HepG2 (cell line): ENCODE data around the gene UVSSA. TPM values are rescaled to one million over a fixed set of nuclear protein-coding genes. Genes with fewer than 3 reads are reported as not detected.

Experiments used
- ATAC-seq: fragments of 200-7000 bp; cut with Tn5 transposase; 3 replicates; pipeline ENCODE4 v1.9.1; 2020; ENCODE audit warnings: mild to moderate bottlenecking, moderate library complexity
- BruUV-seq: library from RNA; stranded (reverse); fragments of 400-500 nt; replicated peaks from 2 replicates; lab custom pipeline; 2021; lab: Mats Ljungman, UMichigan
- CTCF ChIA-PET: fragments of 300-600 bp; formaldehyde crosslinking; extraction: SDS; loops from one replicate; lab custom pipeline; 2021; ENCODE audit warnings: low total read pairs, inconsistent platforms, low intra/inter-chr PET ratio; lab: Yijun Ruan, JAX
- POLR2A ChIA-PET: fragments of 350-600 bp; sonication (Branson Sonifier 250); formaldehyde crosslinking; loops from one replicate; lab custom pipeline; 2020; ENCODE audit warnings: antibody characterized with exemption, inconsistent platforms; lab: Yijun Ruan, JAX
- DNase-seq: peaks from one replicate; pipeline ENCODE4 v3.0.0-alpha.2; 2015; ENCODE audit warnings: low spot score
- FAIRE-seq: peaks from 3 replicates; lab custom pipeline; 2011; peaks lifted over from hg19 to GRCh38; lab: Jason Lieb, UNC
- H2AFZ ChIP-seq: one replicate; pipeline ENCODE4 v1.6.1; 2011; ENCODE audit warnings: low read length, inconsistent platforms
- H3K27ac ChIP-seq: fragments of 300-600 bp; 3 replicates; pipeline ENCODE4 v1.8.0; 2011; ENCODE audit warnings: mixed run types, mild to moderate bottlenecking, mixed read lengths, low read length, inconsistent platforms; ENCODE audit not compliant: insufficient read depth; ENCODE audit errors: extremely low read length
- H3K27me3 ChIP-seq, 2 experiments: fragments of 200-600 bp in 1 of 2; 2 replicates in 1 of 2; 3 replicates in 1 of 2; pipeline versions ENCODE4 v1.6.0 to v1.8.0; 2011; ENCODE audit warnings: low read length in 2 of 2, mild to moderate bottlenecking in 2 of 2, moderate library complexity in 2 of 2, inconsistent platforms in 1 of 2; ENCODE audit not compliant: insufficient read depth in 2 of 2, control insufficient read depth in 1 of 2
- H3K36me3 ChIP-seq, 2 experiments: fragments of 200-600 bp in 1 of 2; replicated peaks in 1 of 2; 2 replicates in 1 of 2; 3 replicates in 1 of 2; pipeline versions ENCODE4 v1.5.1 to v1.8.0; 2011; ENCODE audit warnings: low read length in 2 of 2, inconsistent platforms in 1 of 2; ENCODE audit not compliant: insufficient read depth in 2 of 2, control insufficient read depth in 1 of 2
- H3K4me1 ChIP-seq: 2 replicates; pipeline ENCODE4 v1.5.1; 2012; ENCODE audit warnings: low read length, inconsistent platforms; ENCODE audit not compliant: insufficient read depth
- H3K4me2 ChIP-seq: 2 replicates; pipeline ENCODE4 v1.6.0; 2011; ENCODE audit warnings: low read depth, low read length, inconsistent platforms
- H3K4me3 ChIP-seq, 3 experiments: fragments of 200-600 bp in 1 of 3; sonication (generic), shearing (Covaris generic) in 1 of 3; replicated peaks in 1 of 3; 2 replicates each; pipeline ENCODE4 v1.5.1; 2011 to 2016; ENCODE audit warnings: low read length in 3 of 3, inconsistent platforms in 2 of 3, low read depth in 2 of 3, mild to moderate bottlenecking in 2 of 3, control low read depth in 1 of 3, mixed read lengths in 1 of 3; ENCODE audit not compliant: insufficient read depth in 1 of 3
- H3K79me2 ChIP-seq: one replicate; pipeline ENCODE4 v1.6.1; 2011; ENCODE audit warnings: low read length, inconsistent platforms; ENCODE audit not compliant: insufficient read depth
- H3K9ac ChIP-seq: 2 replicates; pipeline ENCODE4 v1.6.0; 2011; ENCODE audit warnings: mild to moderate bottlenecking, low read depth, low read length, inconsistent platforms; ENCODE audit not compliant: insufficient read depth
- H3K9me3 ChIP-seq: 2 replicates; pipeline ENCODE4 v1.5.1; 2012; ENCODE audit warnings: mild to moderate bottlenecking, low read length
- H4K20me1 ChIP-seq: 2 replicates; pipeline ENCODE4 v1.6.0; 2011; ENCODE audit warnings: inconsistent platforms, mild to moderate bottlenecking, low read length, moderate library complexity; ENCODE audit not compliant: insufficient read depth
- KDM3A ChIP-seq: IDR thresholded peaks from 2 replicates; pipeline ENCODE4 v1.6.1; 2018; ENCODE audit warnings: low read depth, missing compliant biosample characterization
- PHF21A ChIP-seq: sonication (generic); formaldehyde crosslinking; IDR thresholded peaks from 2 replicates; pipeline ENCODE4 v1.5.0; 2020; ENCODE audit warnings: mild to moderate bottlenecking, missing genetic modification reagents
- PLSCR1 ChIP-seq: sonication (generic); formaldehyde crosslinking; IDR thresholded peaks from 2 replicates; pipeline ENCODE4 v1.5.0; 2020; ENCODE audit warnings: missing genetic modification reagents, mild to moderate bottlenecking, borderline replicate concordance
- XBP1 ChIP-seq: sonication (generic); formaldehyde crosslinking; IDR thresholded peaks from 2 replicates; pipeline ENCODE4 v1.5.0; 2020; ENCODE audit warnings: missing genetic modification reagents
- ZFAT ChIP-seq: sonication (generic); formaldehyde crosslinking; conservative IDR thresholded peaks from 2 replicates; pipeline ENCODE4 v1.8.1; 2023; ENCODE audit warnings: missing genetic modification reagents, inconsistent platforms
- ZNF30 ChIP-seq: sonication (generic); formaldehyde crosslinking; IDR thresholded peaks from 2 replicates; pipeline ENCODE4 v1.5.0; 2020; ENCODE audit warnings: mild to moderate bottlenecking, missing genetic modification reagents
- ZNF318 ChIP-seq: sonication (generic); formaldehyde crosslinking; IDR thresholded peaks from 2 replicates; pipeline ENCODE4 v1.4.0; 2020; ENCODE audit warnings: mild to moderate bottlenecking, missing genetic modification reagents
- ZNF788 ChIP-seq: sonication (generic); formaldehyde crosslinking; IDR thresholded peaks from 2 replicates; pipeline ENCODE4 v1.5.0; 2020; ENCODE audit warnings: mild to moderate bottlenecking, missing genetic modification reagents, borderline replicate concordance
- WGBS: methylation state at CpG from one replicate; pipeline ENCODE4 v1.1.6; 2017; ENCODE audit warnings: low lambda C conversion rate; 5-methylcytosine and 5-hydroxymethylcytosine counted together
- in situ Hi-C: cut with HindIII; loops from 2 replicates; pipeline ENCODE4 v1.10.0; 2017; ENCODE audit warnings: low pct_unique_long_range_greater_than_20kb; ENCODE audit not compliant: extremely low pct_ligation_motif_present
- intact Hi-C: fragments of 100-400 bp; cut with micrococcal nuclease; formaldehyde crosslinking; loops from one replicate; pipeline ENCODE4 v1.10.0; 2022; ENCODE audit not compliant: unreplicated experiment
- polyA plus RNA-seq, 8 experiments: library from polyadenylated mRNA; depleted of rRNA in 3 of 8; stranded (reverse) in 7 of 8; unstranded in 1 of 8; fragments of >200 nt; fragmentation: Illumina TruSeq in 4 of 8; extraction: Trizol in 4 of 8; gene quantifications; 2 replicates each; pipeline versions ENCODE4 v1.2.1 to v1.2.3, GENCODE V29; 2011 to 2016; ENCODE audit warnings: low read depth in 4 of 8, missing spikeins in 1 of 8, mixed read lengths in 1 of 8; ENCODE audit not compliant: insufficient read depth in 1 of 8
- total RNA-seq, 5 experiments: library from RNA; depleted of rRNA; stranded (reverse); fragments of >200 nt; fragmentation: Illumina TruSeq; extraction: Trizol; gene quantifications; 2 replicates each; pipeline ENCODE4 v1.2.3, GENCODE V29; 2016; ENCODE audit warnings: low read depth in 1 of 5
- TF ChIP-seq, protein P1 (sequence below): sonication (generic); formaldehyde crosslinking; conservative IDR thresholded peaks from 2 replicates; pipeline ENCODE4 v1.8.1; 2023; ENCODE audit warnings: missing genetic modification reagents
- TF ChIP-seq, protein P2 (sequence below), 2 experiments: sonication (generic) in 1 of 2; formaldehyde crosslinking in 1 of 2; IDR thresholded peaks; 2 replicates each; pipeline versions ENCODE4 v1.4.0 to v1.6.1; 2018 to 2020; ENCODE audit warnings: missing genetic modification reagents in 2 of 2, borderline replicate concordance in 1 of 2, low read depth in 1 of 2, mild to moderate bottlenecking in 1 of 2, missing biosample characterization in 1 of 2

UVSSA gene
- total and polyA plus RNA-seq, 2 of the 13 experiments (the other 11 are each of a cell fraction or from before 2014, with no cell fraction given), result 4.6 to 8.4 TPM

GRCh38 chr4:1413687-1414479 lies 66.9 kb downstream of the UVSSA start:
- WGBS, result 81% methylated on average over 75 of the region's 77 CpGs
- H4K20me1 ChIP-seq, result no peaks in the 10 kb centered on the region
- H3K36me3 ChIP-seq, result no peaks in the 10 kb centered on the region
- in situ Hi-C loops (no loop called here), intact Hi-C loops (no loop called here)
- H3K9ac ChIP-seq, result no peak overlapping the region
- H3K27ac ChIP-seq, result no peak overlapping the region
- ChIA-PET POLR2A (no interaction called here), CTCF (no interaction called here)
- H3K4me1 ChIP-seq, result no peaks in the 10 kb centered on the region
- FAIRE-seq, result no peak
- no peak overlapping the region for H3K4me3 ChIP-seq
- H3K4me2 ChIP-seq, result no peak overlapping the region
- H3K27me3 ChIP-seq, result peaks cover 0 to 26% of the 10 kb centered on the region in 2 experiments
- no peak overlapping the region for H2AFZ ChIP-seq
- DNase-seq, result no peak
- H3K9me3 ChIP-seq, result no peaks in the 10 kb centered on the region
- no peak for ATAC-seq
- H3K79me2 ChIP-seq, result no peaks in the 10 kb centered on the region
- BruUV-seq, result no TSS peak
- TF ChIP-seq ZNF318 (CRISPR knock-in tag) (no peak), XBP1 (no peak), KDM3A (CRISPR knock-in tag) (no peak), PHF21A (no peak), ZNF30 (no peak), PLSCR1 (CRISPR knock-in tag) (no peak), ZNF788 (CRISPR knock-in tag) (no peak), ZFAT (CRISPR knock-in tag) (no peak)
- TF ChIP-seq, protein P1, sequence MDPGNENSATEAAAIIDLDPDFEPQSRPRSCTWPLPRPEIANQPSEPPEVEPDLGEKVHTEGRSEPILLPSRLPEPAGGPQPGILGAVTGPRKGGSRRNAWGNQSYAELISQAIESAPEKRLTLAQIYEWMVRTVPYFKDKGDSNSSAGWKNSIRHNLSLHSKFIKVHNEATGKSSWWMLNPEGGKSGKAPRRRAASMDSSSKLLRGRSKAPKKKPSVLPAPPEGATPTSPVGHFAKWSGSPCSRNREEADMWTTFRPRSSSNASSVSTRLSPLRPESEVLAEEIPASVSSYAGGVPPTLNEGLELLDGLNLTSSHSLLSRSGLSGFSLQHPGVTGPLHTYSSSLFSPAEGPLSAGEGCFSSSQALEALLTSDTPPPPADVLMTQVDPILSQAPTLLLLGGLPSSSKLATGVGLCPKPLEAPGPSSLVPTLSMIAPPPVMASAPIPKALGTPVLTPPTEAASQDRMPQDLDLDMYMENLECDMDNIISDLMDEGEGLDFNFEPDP, result no peak
- TF ChIP-seq, protein P2, sequence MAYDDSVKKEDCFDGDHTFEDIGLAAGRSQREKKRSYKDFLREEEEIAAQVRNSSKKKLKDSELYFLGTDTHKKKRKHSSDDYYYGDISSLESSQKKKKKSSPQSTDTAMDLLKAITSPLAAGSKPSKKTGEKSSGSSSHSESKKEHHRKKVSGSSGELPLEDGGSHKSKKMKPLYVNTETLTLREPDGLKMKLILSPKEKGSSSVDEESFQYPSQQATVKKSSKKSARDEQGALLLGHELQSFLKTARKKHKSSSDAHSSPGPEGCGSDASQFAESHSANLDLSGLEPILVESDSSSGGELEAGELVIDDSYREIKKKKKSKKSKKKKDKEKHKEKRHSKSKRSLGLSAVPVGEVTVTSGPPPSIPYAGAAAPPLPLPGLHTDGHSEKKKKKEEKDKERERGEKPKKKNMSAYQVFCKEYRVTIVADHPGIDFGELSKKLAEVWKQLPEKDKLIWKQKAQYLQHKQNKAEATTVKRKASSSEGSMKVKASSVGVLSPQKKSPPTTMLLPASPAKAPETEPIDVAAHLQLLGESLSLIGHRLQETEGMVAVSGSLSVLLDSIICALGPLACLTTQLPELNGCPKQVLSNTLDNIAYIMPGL (CRISPR knock-in tag; IDR thresholded peaks at IDR 0.05; ENCODE audit: borderline replicate concordance in 1 of 2, low read depth in 1 of 2), result no peak
